ENCODE measurements around the gene CELF2.

- TF ChIP-seq, protein P1, sequence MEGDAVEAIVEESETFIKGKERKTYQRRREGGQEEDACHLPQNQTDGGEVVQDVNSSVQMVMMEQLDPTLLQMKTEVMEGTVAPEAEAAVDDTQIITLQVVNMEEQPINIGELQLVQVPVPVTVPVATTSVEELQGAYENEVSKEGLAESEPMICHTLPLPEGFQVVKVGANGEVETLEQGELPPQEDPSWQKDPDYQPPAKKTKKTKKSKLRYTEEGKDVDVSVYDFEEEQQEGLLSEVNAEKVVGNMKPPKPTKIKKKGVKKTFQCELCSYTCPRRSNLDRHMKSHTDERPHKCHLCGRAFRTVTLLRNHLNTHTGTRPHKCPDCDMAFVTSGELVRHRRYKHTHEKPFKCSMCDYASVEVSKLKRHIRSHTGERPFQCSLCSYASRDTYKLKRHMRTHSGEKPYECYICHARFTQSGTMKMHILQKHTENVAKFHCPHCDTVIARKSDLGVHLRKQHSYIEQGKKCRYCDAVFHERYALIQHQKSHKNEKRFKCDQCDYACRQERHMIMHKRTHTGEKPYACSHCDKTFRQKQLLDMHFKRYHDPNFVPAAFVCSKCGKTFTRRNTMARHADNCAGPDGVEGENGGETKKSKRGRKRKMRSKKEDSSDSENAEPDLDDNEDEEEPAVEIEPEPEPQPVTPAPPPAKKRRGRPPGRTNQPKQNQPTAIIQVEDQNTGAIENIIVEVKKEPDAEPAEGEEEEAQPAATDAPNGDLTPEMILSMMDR (IDR thresholded peaks at IDR 0.05), result no peak
- TF ChIP-seq POLR2AphosphoS5 (IDR thresholded peaks at IDR 0.05) (no peak), EP300 (IDR thresholded peaks at IDR 0.05) (no peak)
Measured at GRCh38 chr10:11223507-11224140, 206.0 kb downstream of the CELF2 start.

Data from sigmoid colon (tissue), 4 donors.